OCI-LY1 (cell line): ENCODE data around the gene PTPRD.

ENCODE experiments used
- CTCF ChIP-seq: fragments of 200-600 bp; sonication (generic), shearing (Covaris generic); IDR thresholded peaks from 2 replicates; pipeline ENCODE4 v1.5.1; 2017; ENCODE audit warnings: mild to moderate bottlenecking, antibody characterized with exemption, low read length, moderate library complexity, mixed read lengths
- EZH2 ChIP-seq: fragments of 200-600 bp; sonication (generic), shearing (Covaris generic); IDR thresholded peaks from 2 replicates; pipeline ENCODE4 v1.8.0; 2017; ENCODE audit warnings: borderline replicate concordance, mixed run types, mild to moderate bottlenecking, antibody characterized with exemption, low read length, moderate library complexity, mixed read lengths

DNA sequence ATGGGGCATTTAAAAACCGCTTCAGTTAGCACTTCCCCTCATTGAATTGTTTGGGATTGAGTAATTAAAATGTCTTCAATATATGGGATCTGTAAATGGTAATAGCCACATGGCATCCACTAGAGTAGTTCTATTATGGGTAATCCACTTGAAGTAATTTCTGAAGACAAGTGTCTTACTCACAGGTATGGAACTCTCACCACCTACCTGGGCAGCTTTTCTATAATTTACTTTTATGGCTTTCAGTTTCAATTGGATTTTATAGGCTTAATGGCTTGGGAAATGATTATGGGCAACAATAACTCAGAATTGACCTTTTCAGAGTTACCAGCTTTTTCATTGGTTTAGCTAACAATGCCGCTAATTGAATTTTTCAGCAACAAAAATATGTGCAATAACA is 597.9 kb downstream of the PTPRD start:
- TF ChIP-seq CTCF (no peak), EZH2 (no peak)
